ENCODE data around the gene TMEM273.

GRCh38 chr10:49112851-49113250, 75.3 kb downstream of the TMEM273 start:
- TF ChIP-seq, protein P1, sequence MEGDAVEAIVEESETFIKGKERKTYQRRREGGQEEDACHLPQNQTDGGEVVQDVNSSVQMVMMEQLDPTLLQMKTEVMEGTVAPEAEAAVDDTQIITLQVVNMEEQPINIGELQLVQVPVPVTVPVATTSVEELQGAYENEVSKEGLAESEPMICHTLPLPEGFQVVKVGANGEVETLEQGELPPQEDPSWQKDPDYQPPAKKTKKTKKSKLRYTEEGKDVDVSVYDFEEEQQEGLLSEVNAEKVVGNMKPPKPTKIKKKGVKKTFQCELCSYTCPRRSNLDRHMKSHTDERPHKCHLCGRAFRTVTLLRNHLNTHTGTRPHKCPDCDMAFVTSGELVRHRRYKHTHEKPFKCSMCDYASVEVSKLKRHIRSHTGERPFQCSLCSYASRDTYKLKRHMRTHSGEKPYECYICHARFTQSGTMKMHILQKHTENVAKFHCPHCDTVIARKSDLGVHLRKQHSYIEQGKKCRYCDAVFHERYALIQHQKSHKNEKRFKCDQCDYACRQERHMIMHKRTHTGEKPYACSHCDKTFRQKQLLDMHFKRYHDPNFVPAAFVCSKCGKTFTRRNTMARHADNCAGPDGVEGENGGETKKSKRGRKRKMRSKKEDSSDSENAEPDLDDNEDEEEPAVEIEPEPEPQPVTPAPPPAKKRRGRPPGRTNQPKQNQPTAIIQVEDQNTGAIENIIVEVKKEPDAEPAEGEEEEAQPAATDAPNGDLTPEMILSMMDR (IDR thresholded peaks at IDR 0.05) = no peak
- TF ChIP-seq POLR2AphosphoS5 (IDR thresholded peaks at IDR 0.05) (no peak), POLR2A (IDR thresholded peaks at IDR 0.05) (no peak), EP300 (IDR thresholded peaks at IDR 0.05) (no peak)

Data from stomach (tissue), 4 donors.